Coronary artery (tissue), 2 donors: Measurements from ENCODE around the gene APOB.
A peak's percentile ranks its signal among the peaks of the same experiment; 100 is the strongest.

Experiments used
- DNase-seq: peaks from one replicate; pipeline ENCODE4 v3.0.0-alpha.2; 2017; ENCODE audit warnings: low spot score
- H3K27ac ChIP-seq, 2 donors: fragments of 200-600 bp; sonication (generic); one replicate each; pipeline ENCODE4 v1.5.1; 2016 to 2019
- H3K4me3 ChIP-seq: fragments of 200-600 bp; sonication (generic); 2 replicates; pipeline ENCODE4 v1.5.1; 2016; ENCODE audit warnings: mild to moderate bottlenecking, moderate library complexity
- CTCF ChIP-seq: fragments of 200-600 bp; sonication (generic); IDR thresholded peaks from one replicate; pipeline ENCODE4 v1.5.1; 2019; ENCODE audit warnings: antibody characterized with exemption

Gene APOB

GRCh38 chr2:21035974-21036707, 7.7 kb downstream of the APOB start:
- Histone ChIP-seq H3K27ac (no peak overlapping the region), H3K4me3 (no peak overlapping the region)
- peak; percentile 72 for DNase-seq
- TF ChIP-seq CTCF = no peak

GRCh38 chr2:21035282-21035973, 8.4 kb downstream of the APOB start:
- no peak overlapping the region for H3K27ac ChIP-seq
- no peak for TF ChIP-seq CTCF
- H3K4me3 ChIP-seq = no peak overlapping the region
- peak; percentile 50 for DNase-seq

- Histone ChIP-seq H3K4me3 (no peak overlapping the region), H3K27ac (no peak overlapping the region)
- no peak for TF ChIP-seq CTCF
- no peak for DNase-seq
Observed at GRCh38 chr2:21034972-21035279, 8.9 kb downstream of the APOB start.

DNA sequence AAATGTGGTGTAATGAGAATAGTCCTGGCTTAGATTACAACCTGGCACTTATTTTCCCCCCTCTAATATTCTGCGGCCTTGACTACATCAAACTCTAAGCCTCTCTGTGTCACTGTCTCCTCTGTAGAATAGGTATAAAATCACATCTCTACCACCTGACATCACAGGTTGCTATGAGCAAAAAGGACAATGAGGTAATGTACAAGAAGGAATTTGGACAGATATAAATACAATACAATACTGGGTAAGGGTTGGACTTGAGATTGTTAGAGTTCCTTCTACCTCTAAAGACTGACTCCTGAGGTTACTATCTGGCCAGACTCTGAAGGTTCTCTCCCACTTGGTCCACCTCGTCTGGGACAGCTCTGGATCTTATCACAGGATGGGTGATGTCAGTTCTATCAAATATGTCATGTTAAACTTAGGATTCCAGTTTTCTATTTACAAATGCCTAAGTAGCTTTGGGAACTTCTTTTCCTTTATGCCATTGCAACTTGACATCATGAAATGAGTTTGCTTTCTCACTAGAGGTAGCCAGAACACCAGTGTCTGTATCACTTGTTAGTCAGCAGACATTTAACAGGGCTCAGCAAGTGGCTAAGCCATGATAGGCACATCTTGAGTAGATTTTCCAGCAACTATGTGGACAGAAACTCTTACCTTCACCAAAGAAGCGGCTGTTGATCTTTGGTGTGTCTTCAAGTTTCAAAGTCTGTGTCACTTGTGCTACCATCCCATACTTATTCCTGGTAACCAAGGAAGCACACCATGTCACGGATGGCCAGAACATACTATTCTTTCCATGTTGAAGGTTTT, 9.5 kb downstream of the APOB start:
- peak; percentile 26 for DNase-seq
- Histone ChIP-seq H3K4me3 (no peak overlapping the region), H3K27ac (no peak overlapping the region)
- no peak for TF ChIP-seq CTCF

- no peak overlapping the region for H3K4me3 ChIP-seq
- no peak for TF ChIP-seq CTCF
- no peak overlapping the region for H3K27ac ChIP-seq
- DNase-seq = peak; percentile 28
Observed at GRCh38 chr2:21033237-21034155, 10.4 kb downstream of the APOB start.

DNA sequence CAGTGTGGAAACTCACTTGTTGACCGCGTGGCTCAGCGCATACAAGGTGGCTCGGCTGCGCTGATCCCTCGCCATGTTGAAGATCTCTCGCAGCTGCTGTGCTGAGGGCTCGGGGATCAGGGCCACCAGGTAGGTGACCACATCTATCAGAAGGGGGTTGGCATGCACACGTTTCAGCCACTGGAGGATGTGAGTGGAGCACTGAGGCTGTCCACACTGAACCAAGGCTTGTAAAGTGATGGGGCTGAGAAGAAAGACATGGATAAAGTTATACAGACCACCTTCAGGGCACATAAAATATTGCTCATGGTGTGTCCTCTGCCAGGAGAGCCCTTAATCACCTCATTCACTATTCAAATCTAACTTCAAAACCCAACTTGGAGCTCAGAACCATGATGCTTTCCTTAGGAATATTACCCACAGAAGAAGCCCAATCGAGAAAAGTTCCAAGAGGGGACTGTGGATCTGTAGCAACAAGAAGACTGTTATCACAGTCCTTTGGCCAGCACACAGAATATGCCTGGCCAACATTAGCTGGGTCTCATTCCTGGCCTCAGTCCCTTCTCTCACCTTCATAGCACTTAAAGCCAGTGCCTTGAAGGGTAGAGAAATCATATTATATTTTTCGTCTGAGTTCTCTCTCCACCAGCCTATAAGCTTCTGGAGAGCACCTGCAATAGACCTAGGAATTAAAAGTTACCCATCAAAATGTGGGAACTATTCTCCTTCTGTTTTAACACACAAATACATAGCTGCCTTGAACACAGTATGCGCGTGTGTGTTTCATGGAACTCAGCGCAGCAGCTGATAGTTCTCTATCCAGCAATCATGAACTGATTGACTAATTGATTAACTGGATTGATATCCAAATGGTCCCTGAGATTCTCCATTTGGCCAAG, 11.3 kb downstream of the APOB start:
- Histone ChIP-seq H3K27ac (no peak overlapping the region), H3K4me3 (no peak overlapping the region)
- DNase-seq = peak; percentile 31
- no peak for TF ChIP-seq CTCF
